ENCODE results near the gene AURKA.

The AURKA gene

GRCh38 chr20:56382696-56383095, 9.3 kb downstream of the AURKA start:
- no peaks in the 10 kb centered on the region for H3K9me3 ChIP-seq (ENCODE audit: severe bottlenecking)
- no peak overlapping the region for H3K27ac ChIP-seq (ENCODE audit: poor library complexity, severe bottlenecking)
- H3K36me3 ChIP-seq (ENCODE audit: low read depth), result peaks cover 97% of the 10 kb centered on the region
- no peak for TF ChIP-seq CTCF (IDR thresholded peaks at IDR 0.05; ENCODE audit: poor library complexity, severe bottlenecking)
- no peaks in the 10 kb centered on the region for H3K27me3 ChIP-seq (ENCODE audit: insufficient read depth, poor library complexity, severe bottlenecking)
- DNase-seq (ENCODE audit: low spot score), result no peak
- no peak for ATAC-seq (ENCODE audit: low read depth)
- no peaks in the 10 kb centered on the region for H3K4me1 ChIP-seq (ENCODE audit: insufficient read depth, poor library complexity, severe bottlenecking)
- no peak overlapping the region for H3K4me3 ChIP-seq (ENCODE audit: severe bottlenecking)

- H3K36me3 ChIP-seq (ENCODE audit: low read depth), result peaks cover 97% of the 10 kb centered on the region
- no peak for TF ChIP-seq CTCF (IDR thresholded peaks at IDR 0.05; ENCODE audit: poor library complexity, severe bottlenecking)
- no peaks in the 10 kb centered on the region for H3K4me1 ChIP-seq (ENCODE audit: insufficient read depth, poor library complexity, severe bottlenecking)
- H3K27me3 ChIP-seq (ENCODE audit: insufficient read depth, poor library complexity, severe bottlenecking), result no peaks in the 10 kb centered on the region
- no peaks in the 10 kb centered on the region for H3K9me3 ChIP-seq (ENCODE audit: severe bottlenecking)
- ATAC-seq (ENCODE audit: low read depth) (no peak), DNase-seq (ENCODE audit: low spot score) (no peak)
- H3K27ac ChIP-seq (ENCODE audit: poor library complexity, severe bottlenecking), result no peak overlapping the region
- H3K4me3 ChIP-seq (ENCODE audit: severe bottlenecking), result no peak overlapping the region
Observed at GRCh38 chr20:56381501-56381900, 10.5 kb downstream of the AURKA start.

GRCh38 chr20:56380375-56380774, 11.6 kb downstream of the AURKA start:
- H3K4me3 ChIP-seq (ENCODE audit: severe bottlenecking), result no peak overlapping the region
- no peaks in the 10 kb centered on the region for H3K27me3 ChIP-seq (ENCODE audit: insufficient read depth, poor library complexity, severe bottlenecking)
- no peaks in the 10 kb centered on the region for H3K9me3 ChIP-seq (ENCODE audit: severe bottlenecking)
- DNase-seq (ENCODE audit: low spot score) (no peak), ATAC-seq (ENCODE audit: low read depth) (no peak)
- H3K4me1 ChIP-seq (ENCODE audit: insufficient read depth, poor library complexity, severe bottlenecking), result no peaks in the 10 kb centered on the region
- TF ChIP-seq CTCF (IDR thresholded peaks at IDR 0.05; ENCODE audit: poor library complexity, severe bottlenecking), result no peak
- no peak overlapping the region for H3K27ac ChIP-seq (ENCODE audit: poor library complexity, severe bottlenecking)
- H3K36me3 ChIP-seq (ENCODE audit: low read depth), result peaks cover 97% of the 10 kb centered on the region

GRCh38 chr20:56378386-56378785, 13.6 kb downstream of the AURKA start:
- DNase-seq (ENCODE audit: low spot score) (no peak), ATAC-seq (ENCODE audit: low read depth) (no peak)
- Histone ChIP-seq H3K27ac (ENCODE audit: poor library complexity, severe bottlenecking) (no peak overlapping the region), H3K36me3 (ENCODE audit: low read depth) (peaks cover 95% of the 10 kb centered on the region), H3K9me3 (ENCODE audit: severe bottlenecking) (no peaks in the 10 kb centered on the region), H3K27me3 (ENCODE audit: insufficient read depth, poor library complexity, severe bottlenecking) (no peaks in the 10 kb centered on the region), H3K4me3 (ENCODE audit: severe bottlenecking) (no peak overlapping the region), H3K4me1 (ENCODE audit: insufficient read depth, poor library complexity, severe bottlenecking) (peaks cover 10% of the 10 kb centered on the region)
- TF ChIP-seq CTCF (IDR thresholded peaks at IDR 0.05; ENCODE audit: poor library complexity, severe bottlenecking), result no peak

GRCh38 chr20:56376331-56376730, 15.7 kb downstream of the AURKA start:
- no peak for TF ChIP-seq CTCF (IDR thresholded peaks at IDR 0.05; ENCODE audit: poor library complexity, severe bottlenecking)
- DNase-seq (ENCODE audit: low spot score) (no peak), ATAC-seq (ENCODE audit: low read depth) (no peak)
- H3K4me3 ChIP-seq (ENCODE audit: severe bottlenecking), result no peak overlapping the region
- H3K4me1 ChIP-seq (ENCODE audit: insufficient read depth, poor library complexity, severe bottlenecking), result peaks cover 10% of the 10 kb centered on the region
- H3K9me3 ChIP-seq (ENCODE audit: severe bottlenecking), result no peaks in the 10 kb centered on the region
- H3K27ac ChIP-seq (ENCODE audit: poor library complexity, severe bottlenecking), result no peak overlapping the region
- H3K27me3 ChIP-seq (ENCODE audit: insufficient read depth, poor library complexity, severe bottlenecking), result no peaks in the 10 kb centered on the region
- peaks cover 95% of the 10 kb centered on the region for H3K36me3 ChIP-seq (ENCODE audit: low read depth)

Measured in RWPE2 (cell line).